ENCODE measurements around the gene RIPK1. TPM values are rescaled to one million over a fixed set of nuclear protein-coding genes. Genes with fewer than 3 reads are reported as not detected.
"Not testable (repeated sequence)": the region's sequence is repeated elsewhere in the genome, so short reads cannot be mapped to it uniquely, and the experiment has no call there.

The RIPK1 gene
- total RNA-seq, 1 experiment from 2014 or later: 16.8 TPM

DNA sequence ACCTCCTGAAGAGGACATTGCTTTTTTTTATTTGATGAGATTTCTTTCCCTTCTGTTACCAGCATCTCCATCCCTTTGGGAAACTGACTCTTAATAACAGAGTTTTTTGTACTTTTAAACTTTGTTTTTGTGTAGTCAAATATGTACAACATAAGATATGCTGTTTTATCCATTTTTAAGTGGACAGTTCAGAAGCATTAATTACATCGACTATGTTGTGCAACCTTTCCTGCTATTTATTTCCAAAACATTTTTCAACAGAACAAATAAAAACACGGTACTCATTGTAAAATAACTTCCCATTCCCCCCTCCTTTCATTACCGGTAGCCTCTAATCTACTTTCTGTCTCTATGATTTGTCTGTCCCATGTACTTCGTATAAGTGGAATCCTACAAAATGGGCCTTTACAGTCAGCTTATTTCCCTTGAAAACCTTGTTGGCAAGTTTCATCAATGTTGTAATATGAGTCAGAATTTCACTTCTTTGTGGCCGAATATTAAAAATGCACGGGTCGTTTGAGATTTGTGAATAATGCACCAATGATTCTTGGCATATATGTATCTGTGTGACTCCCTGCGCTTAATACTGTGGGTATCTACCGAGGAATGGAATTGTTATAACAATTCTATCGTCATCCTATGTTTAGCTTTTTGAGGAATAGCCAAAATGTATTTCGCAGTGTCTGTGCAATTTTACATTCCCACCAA is 11.1 kb upstream of the RIPK1 start:
- Mint-ChIP-seq H3K9me3 (ENCODE audit: unreplicated experiment) (no peaks in the 10 kb centered on the region), H3K4me1 (ENCODE audit: insufficient read depth, unreplicated experiment) (peaks cover 4% of the 10 kb centered on the region), H3K36me3 (ENCODE audit: insufficient read depth, unreplicated experiment) (no peaks in the 10 kb centered on the region), H3K4me3 (ENCODE audit: unreplicated experiment) (no peak overlapping the region), H3K27me3 (ENCODE audit: insufficient read depth, unreplicated experiment) (peaks cover 12% of the 10 kb centered on the region), H3K27ac (ENCODE audit: low read depth, unreplicated experiment) (no peak overlapping the region)
- no TSS peak for BruUV-seq (replicated peaks)
- POLR2A ChIA-PET: interaction anchor here (1.0 to 1.9 kb wide), 3 partner anchors 58 to 85 kb away, joined by 3 to 9 read pairs (median 5); partner anchors contain the start of gene NQO2
- CTCF ChIA-PET: interaction anchor here (0.8 to 6.7 kb wide), 9 partner anchors 18 to 239 kb away, joined by 3 to 34 read pairs (median 4); partner anchors contain the start of gene NQO2
- no peak for DNase-seq (ENCODE audit: unreplicated experiment)
- intact Hi-C loops (cut with micrococcal nuclease): loop anchor here (2.0 to 10.0 kb wide), 3 partner anchors 58 to 265 kb away; partner anchors contain the start of genes NQO2 and SERPINB1
- TF ChIP-seq, protein P1, sequence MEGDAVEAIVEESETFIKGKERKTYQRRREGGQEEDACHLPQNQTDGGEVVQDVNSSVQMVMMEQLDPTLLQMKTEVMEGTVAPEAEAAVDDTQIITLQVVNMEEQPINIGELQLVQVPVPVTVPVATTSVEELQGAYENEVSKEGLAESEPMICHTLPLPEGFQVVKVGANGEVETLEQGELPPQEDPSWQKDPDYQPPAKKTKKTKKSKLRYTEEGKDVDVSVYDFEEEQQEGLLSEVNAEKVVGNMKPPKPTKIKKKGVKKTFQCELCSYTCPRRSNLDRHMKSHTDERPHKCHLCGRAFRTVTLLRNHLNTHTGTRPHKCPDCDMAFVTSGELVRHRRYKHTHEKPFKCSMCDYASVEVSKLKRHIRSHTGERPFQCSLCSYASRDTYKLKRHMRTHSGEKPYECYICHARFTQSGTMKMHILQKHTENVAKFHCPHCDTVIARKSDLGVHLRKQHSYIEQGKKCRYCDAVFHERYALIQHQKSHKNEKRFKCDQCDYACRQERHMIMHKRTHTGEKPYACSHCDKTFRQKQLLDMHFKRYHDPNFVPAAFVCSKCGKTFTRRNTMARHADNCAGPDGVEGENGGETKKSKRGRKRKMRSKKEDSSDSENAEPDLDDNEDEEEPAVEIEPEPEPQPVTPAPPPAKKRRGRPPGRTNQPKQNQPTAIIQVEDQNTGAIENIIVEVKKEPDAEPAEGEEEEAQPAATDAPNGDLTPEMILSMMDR (IDR thresholded peaks at IDR 0.05; ENCODE audit: unreplicated experiment): no peak

DNA sequence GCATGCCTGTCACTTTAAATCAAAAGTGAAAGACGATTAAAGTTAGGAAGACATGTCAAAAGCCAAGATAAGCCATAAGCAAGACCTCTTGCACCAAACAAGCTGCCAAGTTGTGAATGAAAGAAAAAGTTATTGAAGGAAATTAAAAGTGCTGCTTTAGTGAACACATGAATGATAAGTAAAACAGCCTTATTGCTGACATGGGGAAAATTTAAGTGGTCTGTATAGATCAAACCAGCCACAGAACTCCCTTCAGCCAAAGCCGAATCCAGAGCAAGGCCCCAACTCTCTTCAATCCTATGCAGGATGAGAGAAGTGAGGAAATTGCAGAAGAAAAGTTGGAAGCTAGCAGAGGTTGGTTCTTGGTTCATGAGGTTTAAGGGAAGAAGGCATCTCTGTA is 9.3 kb upstream of the RIPK1 start:
- POLR2A ChIA-PET: interaction anchor here (0.6 to 1.3 kb wide), 4 partner anchors 9 to 128 kb away, joined by 3 to 5 read pairs (median 3); partner anchors contain the start of gene RIPK1

DNA sequence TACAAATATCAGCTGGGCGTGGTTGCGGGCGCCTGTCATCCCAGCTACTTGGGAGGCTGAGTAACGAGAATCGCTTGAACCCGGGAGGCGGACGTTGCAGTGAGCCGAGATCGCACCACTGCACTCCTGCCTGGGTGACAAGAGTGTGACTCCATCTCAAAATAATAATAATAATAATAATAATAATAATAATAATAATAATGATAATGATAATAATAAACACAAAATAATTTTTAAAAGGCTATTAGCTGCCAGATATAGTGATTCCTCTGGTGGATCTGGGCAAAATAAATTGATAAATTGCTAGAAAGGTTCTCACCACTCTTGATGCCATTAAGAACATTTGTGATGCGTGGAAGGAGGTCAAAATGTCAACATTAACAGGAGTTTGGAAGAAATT is 8.2 kb upstream of the RIPK1 start:
- DNase-seq (ENCODE audit: unreplicated experiment); H3K27ac Mint-ChIP-seq (ENCODE audit: low read depth, unreplicated experiment); H3K36me3 Mint-ChIP-seq (ENCODE audit: insufficient read depth, unreplicated experiment); H3K4me3 Mint-ChIP-seq (ENCODE audit: unreplicated experiment); BruUV-seq (replicated peaks); H3K9me3 Mint-ChIP-seq (ENCODE audit: unreplicated experiment); H3K4me1 Mint-ChIP-seq (ENCODE audit: insufficient read depth, unreplicated experiment); intact Hi-C loops (cut with micrococcal nuclease): not testable (repeated sequence)
- CTCF ChIA-PET: interaction anchor here (0.6 to 6.7 kb wide), 7 partner anchors 21 to 269 kb away, joined by 3 to 34 read pairs (median 4); partner anchors contain the start of gene NQO2
- POLR2A ChIA-PET: interaction anchor here (0.7 to 2.9 kb wide), 3 partner anchors 61 to 297 kb away, joined by 3 to 42 read pairs (median 3); no protein-coding TSS in a partner anchor
- peaks cover 12% of the 10 kb centered on the region for H3K27me3 Mint-ChIP-seq (ENCODE audit: insufficient read depth, unreplicated experiment)

More for the DNA sequence above, 9.3 kb upstream of the RIPK1 start:
- TF ChIP-seq, protein P1 (IDR thresholded peaks at IDR 0.05; ENCODE audit: unreplicated experiment): no peak
- intact Hi-C loops (cut with micrococcal nuclease): loop anchor here (5.0 to 10.0 kb wide), 2 partner anchors 214 to 267 kb away; partner anchors contain the start of gene SERPINB1
- Mint-ChIP-seq H3K36me3 (ENCODE audit: insufficient read depth, unreplicated experiment) (no peaks in the 10 kb centered on the region), H3K4me1 (ENCODE audit: insufficient read depth, unreplicated experiment) (peaks cover 5% of the 10 kb centered on the region), H3K9me3 (ENCODE audit: unreplicated experiment) (no peaks in the 10 kb centered on the region), H3K27me3 (ENCODE audit: insufficient read depth, unreplicated experiment) (peaks cover 12% of the 10 kb centered on the region), H3K4me3 (ENCODE audit: unreplicated experiment) (no peak overlapping the region), H3K27ac (ENCODE audit: low read depth, unreplicated experiment) (no peak overlapping the region)
- CTCF ChIA-PET: interaction anchor here (0.9 to 6.7 kb wide), 5 partner anchors 20 to 69 kb away, joined by 3 to 34 read pairs (median 4); partner anchors contain the start of gene NQO2
- BruUV-seq (replicated peaks): no TSS peak
- no peak for DNase-seq (ENCODE audit: unreplicated experiment)

DNA sequence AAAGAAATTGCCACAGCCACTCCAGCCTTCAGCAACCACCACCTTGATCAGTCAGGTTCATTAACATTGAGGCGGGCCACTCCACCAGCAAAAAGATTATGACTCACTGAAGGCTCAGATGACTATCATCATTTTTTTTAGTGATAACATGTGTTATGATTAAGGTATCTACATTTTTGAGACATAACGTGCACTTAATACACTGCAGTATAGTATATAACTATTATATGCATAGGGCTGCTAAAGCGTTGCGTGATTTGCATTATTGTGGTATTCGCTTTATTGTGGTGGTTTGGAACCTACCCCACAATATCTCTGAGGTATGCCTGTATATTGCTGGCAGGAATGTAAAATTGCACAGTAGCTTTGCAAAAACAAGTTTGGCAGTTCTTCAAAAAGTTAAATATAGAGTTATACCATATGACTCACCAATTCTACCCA is 6.8 kb upstream of the RIPK1 start:
- intact Hi-C loops (cut with micrococcal nuclease): no loop called here
- Mint-ChIP-seq H3K4me3 (ENCODE audit: unreplicated experiment) (no peak overlapping the region), H3K27me3 (ENCODE audit: insufficient read depth, unreplicated experiment) (peaks cover 12% of the 10 kb centered on the region), H3K36me3 (ENCODE audit: insufficient read depth, unreplicated experiment) (peaks cover 6% of the 10 kb centered on the region), H3K9me3 (ENCODE audit: unreplicated experiment) (no peaks in the 10 kb centered on the region), H3K4me1 (ENCODE audit: insufficient read depth, unreplicated experiment) (peaks cover 5% of the 10 kb centered on the region), H3K27ac (ENCODE audit: low read depth, unreplicated experiment) (no peak overlapping the region)
- peak; percentile 82 for DNase-seq (ENCODE audit: unreplicated experiment)
- POLR2A ChIA-PET: interaction anchor here (0.7 to 2.9 kb wide), 12 partner anchors 11 to 297 kb away, joined by 3 to 42 read pairs (median 4); partner anchors contain the start of genes BPHL, NQO2, SERPINB1 and TUBB2A
- no TSS peak for BruUV-seq (replicated peaks)
- TF ChIP-seq, protein P1 (IDR thresholded peaks at IDR 0.05; ENCODE audit: unreplicated experiment): peak; percentile 23
- CTCF ChIA-PET: interaction anchor here (3.4 to 6.7 kb wide), 2 partner anchors 61 to 71 kb away, joined by 9 to 34 read pairs; partner anchors contain the start of gene NQO2

DNA sequence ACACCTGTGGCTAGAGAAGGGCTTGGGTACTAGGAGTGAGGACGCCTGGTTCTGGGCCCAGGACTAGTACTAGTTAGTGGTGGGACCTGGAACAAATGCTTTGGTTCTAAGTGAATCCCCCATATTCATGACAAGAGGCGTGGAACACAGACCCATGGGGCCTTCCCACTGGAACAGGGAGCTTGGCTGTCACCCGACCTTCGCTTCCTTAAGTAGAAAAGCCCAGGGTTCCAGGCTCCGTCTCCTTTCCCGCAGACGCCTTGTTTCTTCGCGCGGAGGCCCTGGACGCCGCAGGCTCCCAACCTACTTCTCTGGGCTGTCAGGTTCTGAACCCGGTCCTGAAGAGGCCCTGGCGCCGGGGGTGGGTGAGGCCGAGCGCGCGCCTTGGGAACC is 5.0 kb upstream of the RIPK1 start:
- ChIA-PET POLR2A (interaction anchor here (0.7 to 1.3 kb wide), 11 partner anchors 12 to 92 kb away, joined by 3 to 22 read pairs (median 4); partner anchors contain the start of genes BPHL, NQO2 and SERPINB6), CTCF (interaction anchor here (0.6 kb wide), 1 partner anchor 76 kb away, joined by 3 read pairs; no protein-coding TSS in a partner anchor)
- BruUV-seq (replicated peaks): not testable (repeated sequence)

More for the DNA sequence above, 5.0 kb upstream of the RIPK1 start:
- DNase-seq (ENCODE audit: unreplicated experiment); intact Hi-C loops (cut with micrococcal nuclease); H3K9me3 Mint-ChIP-seq (ENCODE audit: unreplicated experiment); H3K36me3 Mint-ChIP-seq (ENCODE audit: insufficient read depth, unreplicated experiment); H3K27ac Mint-ChIP-seq (ENCODE audit: low read depth, unreplicated experiment): not testable (repeated sequence)
- H3K4me1 Mint-ChIP-seq (ENCODE audit: insufficient read depth, unreplicated experiment): peaks cover 11% of the 10 kb centered on the region
- peaks cover 11% of the 10 kb centered on the region for H3K27me3 Mint-ChIP-seq (ENCODE audit: insufficient read depth, unreplicated experiment)
- peak overlapping the region; percentile 71 for H3K4me3 Mint-ChIP-seq (ENCODE audit: unreplicated experiment)
